ENCODE measurements around the gene SYN1. TPM values are rescaled to one million over a fixed set of nuclear protein-coding genes. Genes with fewer than 3 reads are reported as not detected.

Gene SYN1
- total RNA-seq, 1 donor from 2014 or later: 2.7 TPM

DNA sequence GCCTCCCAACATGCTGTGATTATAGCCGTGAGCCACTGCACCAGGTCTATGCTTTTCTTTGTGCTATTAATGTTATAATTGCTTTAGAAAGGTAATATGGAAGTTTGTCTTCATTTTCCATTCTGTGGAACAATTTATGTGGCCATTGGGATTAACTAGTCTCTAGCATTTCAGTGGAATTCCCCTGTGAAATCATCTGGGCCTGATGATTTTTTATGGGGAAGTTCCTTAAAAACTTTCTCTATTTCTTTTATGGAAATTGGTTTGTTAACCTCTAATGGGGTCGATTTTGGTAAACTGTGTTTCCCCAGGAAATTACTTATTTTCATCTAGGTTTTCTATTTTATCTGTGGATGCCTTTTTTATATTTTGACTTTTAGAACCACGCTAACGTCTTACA is 26.1 kb downstream of the SYN1 start:
- DNase-seq (ENCODE audit: extremely low spot score in 2 of 2): no peak
- H3K27ac ChIP-seq: no peak overlapping the region

DNA sequence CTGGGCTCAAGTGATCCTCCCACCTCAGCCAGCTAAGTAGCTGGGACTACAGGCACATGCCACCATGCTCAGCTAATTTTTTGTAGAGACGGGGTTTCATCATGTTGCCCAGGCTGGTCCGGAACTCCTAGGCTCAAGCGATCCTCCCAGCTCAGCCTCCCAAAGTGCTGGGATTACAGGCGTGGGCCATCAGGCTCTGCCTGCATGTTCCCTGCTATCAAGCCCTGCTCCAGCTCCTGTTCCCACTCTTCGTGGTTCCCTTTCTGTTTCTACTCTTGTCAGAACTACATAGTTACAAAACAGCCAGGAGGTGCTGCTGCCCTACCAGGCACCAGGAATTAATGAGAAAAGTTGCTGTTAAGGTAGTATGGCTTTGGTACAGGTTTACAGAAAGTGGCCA is 28.7 kb downstream of the SYN1 start:
- Histone ChIP-seq H3K9me3 (no peaks in the 10 kb centered on the region), H3K4me3 (no peak overlapping the region), H3K27ac (no peak overlapping the region), H3K27me3 (no peaks in the 10 kb centered on the region), H3K4me1 (no peaks in the 10 kb centered on the region), H3K36me3 (no peaks in the 10 kb centered on the region)
- TF ChIP-seq POLR2AphosphoS5 (IDR thresholded peaks at IDR 0.05; ENCODE audit: insufficient read depth in 1 of 2, low read depth in 1 of 2) (no peak), POLR2A (IDR thresholded peaks at IDR 0.05) (no peak)
- TF ChIP-seq, protein P1, sequence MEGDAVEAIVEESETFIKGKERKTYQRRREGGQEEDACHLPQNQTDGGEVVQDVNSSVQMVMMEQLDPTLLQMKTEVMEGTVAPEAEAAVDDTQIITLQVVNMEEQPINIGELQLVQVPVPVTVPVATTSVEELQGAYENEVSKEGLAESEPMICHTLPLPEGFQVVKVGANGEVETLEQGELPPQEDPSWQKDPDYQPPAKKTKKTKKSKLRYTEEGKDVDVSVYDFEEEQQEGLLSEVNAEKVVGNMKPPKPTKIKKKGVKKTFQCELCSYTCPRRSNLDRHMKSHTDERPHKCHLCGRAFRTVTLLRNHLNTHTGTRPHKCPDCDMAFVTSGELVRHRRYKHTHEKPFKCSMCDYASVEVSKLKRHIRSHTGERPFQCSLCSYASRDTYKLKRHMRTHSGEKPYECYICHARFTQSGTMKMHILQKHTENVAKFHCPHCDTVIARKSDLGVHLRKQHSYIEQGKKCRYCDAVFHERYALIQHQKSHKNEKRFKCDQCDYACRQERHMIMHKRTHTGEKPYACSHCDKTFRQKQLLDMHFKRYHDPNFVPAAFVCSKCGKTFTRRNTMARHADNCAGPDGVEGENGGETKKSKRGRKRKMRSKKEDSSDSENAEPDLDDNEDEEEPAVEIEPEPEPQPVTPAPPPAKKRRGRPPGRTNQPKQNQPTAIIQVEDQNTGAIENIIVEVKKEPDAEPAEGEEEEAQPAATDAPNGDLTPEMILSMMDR (IDR thresholded peaks at IDR 0.05): no peak
- intact Hi-C loops (cut with DNase I): no loop called here
- DNase-seq (ENCODE audit: extremely low spot score in 2 of 2): no peak

More for the DNA sequence above, 26.1 kb downstream of the SYN1 start:
- no peaks in the 10 kb centered on the region for H3K27me3 ChIP-seq
- no peaks in the 10 kb centered on the region for H3K4me1 ChIP-seq
- H3K36me3 ChIP-seq: no peaks in the 10 kb centered on the region
- no peaks in the 10 kb centered on the region for H3K9me3 ChIP-seq
- H3K4me3 ChIP-seq: no peak overlapping the region
- TF ChIP-seq POLR2AphosphoS5 (IDR thresholded peaks at IDR 0.05; ENCODE audit: insufficient read depth in 1 of 2, low read depth in 1 of 2): no peak
- no peak for TF ChIP-seq POLR2A (IDR thresholded peaks at IDR 0.05)
- TF ChIP-seq, protein P1 (IDR thresholded peaks at IDR 0.05): no peak
- intact Hi-C loops (cut with DNase I): no loop called here

DNA sequence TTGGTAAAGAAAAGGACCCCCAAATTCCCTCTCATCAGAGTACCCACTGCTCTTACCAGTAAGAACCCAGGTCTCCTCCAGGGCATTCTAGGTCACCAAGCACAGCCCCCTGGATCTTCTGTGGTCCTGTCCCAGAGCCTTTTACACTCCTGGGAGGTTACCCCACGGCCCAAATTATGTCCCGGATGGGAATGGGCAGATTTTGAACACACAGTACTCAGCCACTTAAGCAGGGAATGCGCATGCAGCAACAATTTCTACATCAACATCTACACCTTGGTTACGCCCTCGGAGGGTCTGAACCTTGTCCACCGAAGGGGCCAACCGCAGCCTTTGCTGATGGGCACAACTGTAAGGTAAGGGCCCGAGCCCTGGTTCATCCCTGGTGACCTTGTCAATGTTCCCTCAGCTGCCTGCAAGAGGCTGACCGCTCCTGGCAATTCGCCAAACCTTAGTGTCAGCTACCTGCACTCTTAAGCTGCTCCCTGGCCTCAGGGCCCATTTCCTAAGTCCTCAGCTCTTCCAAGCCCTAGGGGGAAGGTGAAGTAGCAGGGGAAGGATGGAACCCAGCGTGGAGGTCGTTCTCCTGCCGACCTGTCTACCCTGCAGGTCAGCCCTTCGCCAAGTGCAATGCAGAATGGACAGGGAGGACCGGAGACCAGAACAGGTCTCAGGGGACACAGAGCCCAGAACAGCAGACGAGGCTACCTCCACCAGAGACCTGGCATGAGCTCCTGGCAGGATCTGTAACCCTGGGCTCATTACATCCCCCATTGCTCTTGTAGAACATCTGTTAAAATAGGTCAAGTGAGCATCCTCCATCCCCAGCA is 31.5 kb downstream of the SYN1 start:
- no peaks in the 10 kb centered on the region for H3K9me3 ChIP-seq
- no peaks in the 10 kb centered on the region for H3K36me3 ChIP-seq
- no peak for TF ChIP-seq POLR2A (IDR thresholded peaks at IDR 0.05)
- TF ChIP-seq, protein P1 (IDR thresholded peaks at IDR 0.05): no peak
- TF ChIP-seq POLR2AphosphoS5 (IDR thresholded peaks at IDR 0.05; ENCODE audit: insufficient read depth in 1 of 2, low read depth in 1 of 2): no peak
- H3K4me3 ChIP-seq: no peak overlapping the region
- DNase-seq (ENCODE audit: extremely low spot score in 2 of 2): no peak
- intact Hi-C loops (cut with DNase I): no loop called here
- H3K4me1 ChIP-seq: peaks cover 4% of the 10 kb centered on the region
- H3K27ac ChIP-seq: no peak overlapping the region
- no peaks in the 10 kb centered on the region for H3K27me3 ChIP-seq

DNA sequence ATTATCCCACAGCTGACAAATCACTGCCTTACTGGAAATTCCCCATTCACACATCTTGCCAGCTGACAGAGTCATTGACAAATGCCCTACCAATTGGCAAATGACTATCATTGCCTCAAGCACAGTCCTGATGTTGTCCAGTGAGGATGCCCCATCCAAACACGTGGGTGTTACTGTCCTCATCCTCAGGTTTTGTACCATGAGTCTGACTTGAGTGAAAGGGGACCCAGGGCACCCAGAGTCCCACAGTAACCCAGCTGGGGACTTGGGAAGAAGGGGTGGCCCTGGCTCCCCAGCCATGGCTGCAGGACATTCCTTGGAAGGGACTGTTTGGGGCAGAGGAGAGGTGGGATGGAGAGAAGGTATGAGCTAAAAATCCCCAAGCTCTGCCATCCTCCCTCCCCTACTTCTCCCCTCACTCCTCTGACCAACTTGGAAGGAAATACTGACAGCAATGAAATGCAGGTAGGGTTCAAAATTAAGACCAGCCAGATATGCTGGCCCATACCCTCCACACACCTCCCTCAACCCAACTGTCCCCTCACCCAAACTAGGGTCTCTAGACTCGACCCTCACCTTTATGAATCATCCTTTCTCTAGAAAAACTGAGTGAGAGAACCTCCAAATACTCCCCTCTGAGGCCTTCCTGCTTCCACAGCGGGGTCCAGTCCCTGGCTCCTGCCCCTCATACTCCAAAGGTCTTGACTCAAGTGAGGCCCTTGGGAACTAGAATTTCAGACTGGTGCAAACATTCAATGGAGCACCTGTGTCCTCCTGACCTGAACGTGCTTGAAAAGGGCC is 32.4 kb downstream of the SYN1 start:
- Histone ChIP-seq H3K27ac (no peak overlapping the region), H3K27me3 (no peaks in the 10 kb centered on the region), H3K9me3 (no peaks in the 10 kb centered on the region), H3K4me3 (no peak overlapping the region), H3K4me1 (peaks cover 5% of the 10 kb centered on the region), H3K36me3 (no peaks in the 10 kb centered on the region)
- DNase-seq (ENCODE audit: extremely low spot score in 2 of 2): no peak
- no peak for TF ChIP-seq POLR2AphosphoS5 (IDR thresholded peaks at IDR 0.05; ENCODE audit: insufficient read depth in 1 of 2, low read depth in 1 of 2)
- TF ChIP-seq, protein P1 (IDR thresholded peaks at IDR 0.05): no peak
- no peak for TF ChIP-seq POLR2A (IDR thresholded peaks at IDR 0.05)
- intact Hi-C loops (cut with DNase I): no loop called here

Data from vagina (tissue), 2 donors.